Keratinocyte (primary cell): ENCODE measurements around the gene SLC9A8. TPM values are rescaled to one million over a fixed set of nuclear protein-coding genes. Genes with fewer than 3 reads are reported as not detected.

Experiments
- DNase-seq: peaks from one replicate; pipeline ENCODE4 v3.0.0-alpha.2; 2011; ENCODE audit warnings: low read depth, missing footprints, low spot score
- FAIRE-seq: peaks from 2 replicates; lab custom pipeline; 2011; peaks lifted over from hg19 to GRCh38; lab: Jason Lieb, UNC
- H2AFZ ChIP-seq: 2 replicates; pipeline ENCODE4 v1.6.0; 2012; ENCODE audit warnings: low read length, control low read depth, inconsistent platforms; ENCODE audit not compliant: control insufficient read depth
- H3K27ac ChIP-seq: 2 replicates; pipeline ENCODE4 v1.5.1; 2011; ENCODE audit warnings: low read length; ENCODE audit not compliant: control insufficient read depth, insufficient read depth
- H3K27me3 ChIP-seq: 3 replicates; pipeline ENCODE4 v1.6.0; 2011; ENCODE audit warnings: low read length; ENCODE audit not compliant: control insufficient read depth, insufficient read depth; ENCODE audit errors: extremely low read depth
- H3K36me3 ChIP-seq, 2 experiments: 2 replicates in 1 of 2; 3 replicates in 1 of 2; pipeline ENCODE4 v1.5.1; 2011; ENCODE audit warnings: low read length in 2 of 2, mild to moderate bottlenecking in 1 of 2; ENCODE audit not compliant: control insufficient read depth in 2 of 2, insufficient read depth in 2 of 2; ENCODE audit errors: extremely low read depth in 1 of 2
- H3K4me1 ChIP-seq: 3 replicates; pipeline ENCODE4 v1.5.1; 2011; ENCODE audit warnings: low read length; ENCODE audit not compliant: control insufficient read depth, insufficient read depth; ENCODE audit errors: extremely low read depth
- H3K4me2 ChIP-seq: 3 replicates; pipeline ENCODE4 v1.6.0; 2011; ENCODE audit warnings: low read depth, low read length; ENCODE audit not compliant: control insufficient read depth, insufficient read depth; ENCODE audit errors: extremely low read depth
- H3K4me3 ChIP-seq, 3 experiments: fragments of 200-600 bp in 1 of 3; sonication (generic) in 1 of 3; 2 replicates in 2 of 3; 3 replicates in 1 of 3; pipeline ENCODE4 v1.5.1; 2011 to 2016; ENCODE audit warnings: low read length in 3 of 3, mild to moderate bottlenecking in 3 of 3, control low read depth in 2 of 3, inconsistent platforms in 1 of 3, low read depth in 1 of 3, mixed read lengths in 1 of 3, mixed run types in 1 of 3, moderate library complexity in 1 of 3; ENCODE audit not compliant: control insufficient read depth in 2 of 3, insufficient read depth in 2 of 3; ENCODE audit errors: extremely low read depth in 1 of 3
- H3K79me2 ChIP-seq: 2 replicates; pipeline ENCODE4 v1.6.0; 2012; ENCODE audit warnings: low read length; ENCODE audit not compliant: control insufficient read depth, insufficient read depth
- H3K9ac ChIP-seq: 3 replicates; pipeline ENCODE4 v1.6.0; 2011; ENCODE audit warnings: low read length; ENCODE audit not compliant: control insufficient read depth, insufficient read depth; ENCODE audit errors: extremely low read depth
- H3K9me1 ChIP-seq: 3 replicates; pipeline ENCODE4 v1.6.0; 2011; ENCODE audit warnings: low read length; ENCODE audit not compliant: control insufficient read depth, insufficient read depth; ENCODE audit errors: extremely low read depth
- H3K9me3 ChIP-seq: 2 replicates; pipeline ENCODE4 v1.5.1; 2012; ENCODE audit warnings: low read depth, low read length; ENCODE audit not compliant: control insufficient read depth
- H4K20me1 ChIP-seq: 3 replicates; pipeline ENCODE4 v1.6.0; 2011; ENCODE audit warnings: low read length; ENCODE audit not compliant: control insufficient read depth, insufficient read depth; ENCODE audit errors: extremely low read depth
- EZH2 ChIP-seq: IDR thresholded peaks from one replicate; pipeline ENCODE4 v1.6.1; 2012; ENCODE audit warnings: inconsistent platforms, mild to moderate bottlenecking, low read length, moderate library complexity
- dilution Hi-C: fragments of 300-500 bp; cut with MboI; formaldehyde crosslinking; loops from one replicate; pipeline ENCODE4 v1.7.0; 2020; ENCODE audit warnings: low sequenced_read_pairs; ENCODE audit not compliant: extremely low pct_ligation_motif_present
- polyA plus RNA-seq, 5 experiments: library from polyadenylated mRNA; depleted of rRNA in 3 of 5; stranded (reverse) in 3 of 5; stranded (forward) in 1 of 5; unstranded in 1 of 5; fragments of >200 nt; gene quantifications; 1 replicate in 1 of 5; 2 replicates in 3 of 5; 3 replicates in 1 of 5; pipeline versions ENCODE4 v1.2.1 to v1.2.3, GENCODE V29; 2011 to 2012; ENCODE audit warnings: missing spikeins in 2 of 5, low read depth in 1 of 5, low replicate concordance in 1 of 5
- TF ChIP-seq, protein P1 (sequence below), 3 experiments: IDR thresholded peaks in 1 of 3; conservative IDR thresholded peaks in 1 of 3; optimal IDR thresholded peaks in 1 of 3; 2 replicates in 2 of 3; 3 replicates in 1 of 3; pipeline versions ENCODE3 to v1.5.1; 2011; ENCODE audit warnings: low read length in 3 of 3, mild to moderate bottlenecking in 3 of 3, moderate library complexity in 2 of 3, control low read depth in 1 of 3, inconsistent platforms in 1 of 3; ENCODE audit not compliant: insufficient read depth in 2 of 3; ENCODE audit errors: extremely low read depth in 1 of 3

The SLC9A8 gene
- polyA plus RNA-seq, 1 donor (not counting 4 experiments of a cell fraction or from before 2014, with no cell fraction given): 1.9 TPM

DNA sequence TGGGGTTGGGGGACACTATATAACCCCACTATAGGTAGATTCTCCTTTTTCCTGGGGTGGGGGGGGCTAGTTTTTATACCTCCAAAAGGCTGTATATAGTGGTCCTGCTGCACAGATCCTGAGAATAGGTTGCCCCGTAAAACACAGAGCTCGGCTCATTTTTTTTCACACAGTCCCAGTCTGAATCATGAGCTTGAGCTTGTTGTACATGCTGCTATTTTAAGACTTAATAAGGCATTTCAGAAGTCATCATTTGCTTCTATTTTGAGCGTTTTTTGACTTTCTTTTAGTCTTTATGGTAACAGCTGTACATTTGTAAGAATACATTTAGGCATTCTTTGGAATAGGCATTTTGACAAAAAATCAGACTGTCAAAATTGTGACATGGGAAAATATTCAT is 30.5 kb downstream of the SLC9A8 start:
- Histone ChIP-seq H3K9ac (no peak overlapping the region), H3K27me3 (no peaks in the 10 kb centered on the region), H2AFZ (no peak overlapping the region), H3K4me3 (no peak overlapping the region), H3K27ac (no peak overlapping the region), H3K36me3 (no peaks in the 10 kb centered on the region), H3K9me3 (no peaks in the 10 kb centered on the region), H3K9me1 (no peaks in the 10 kb centered on the region), H3K79me2 (no peaks in the 10 kb centered on the region), H3K4me2 (no peak overlapping the region), H3K4me1 (no peaks in the 10 kb centered on the region), H4K20me1 (no peaks in the 10 kb centered on the region)
- FAIRE-seq (no peak), DNase-seq (no peak)
- TF ChIP-seq EZH2: no peak
- TF ChIP-seq, protein P1, sequence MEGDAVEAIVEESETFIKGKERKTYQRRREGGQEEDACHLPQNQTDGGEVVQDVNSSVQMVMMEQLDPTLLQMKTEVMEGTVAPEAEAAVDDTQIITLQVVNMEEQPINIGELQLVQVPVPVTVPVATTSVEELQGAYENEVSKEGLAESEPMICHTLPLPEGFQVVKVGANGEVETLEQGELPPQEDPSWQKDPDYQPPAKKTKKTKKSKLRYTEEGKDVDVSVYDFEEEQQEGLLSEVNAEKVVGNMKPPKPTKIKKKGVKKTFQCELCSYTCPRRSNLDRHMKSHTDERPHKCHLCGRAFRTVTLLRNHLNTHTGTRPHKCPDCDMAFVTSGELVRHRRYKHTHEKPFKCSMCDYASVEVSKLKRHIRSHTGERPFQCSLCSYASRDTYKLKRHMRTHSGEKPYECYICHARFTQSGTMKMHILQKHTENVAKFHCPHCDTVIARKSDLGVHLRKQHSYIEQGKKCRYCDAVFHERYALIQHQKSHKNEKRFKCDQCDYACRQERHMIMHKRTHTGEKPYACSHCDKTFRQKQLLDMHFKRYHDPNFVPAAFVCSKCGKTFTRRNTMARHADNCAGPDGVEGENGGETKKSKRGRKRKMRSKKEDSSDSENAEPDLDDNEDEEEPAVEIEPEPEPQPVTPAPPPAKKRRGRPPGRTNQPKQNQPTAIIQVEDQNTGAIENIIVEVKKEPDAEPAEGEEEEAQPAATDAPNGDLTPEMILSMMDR (optimal IDR thresholded peaks at IDR 0.05 in 1 of 3, IDR thresholded peaks at IDR 0.05 in 1 of 3, conservative IDR thresholded peaks at IDR 0.05 in 1 of 3; ENCODE audit: extremely low read depth in 1 of 3, insufficient read depth in 2 of 3, low read length in 3 of 3): no peak
- dilution Hi-C loops: no loop called here

DNA sequence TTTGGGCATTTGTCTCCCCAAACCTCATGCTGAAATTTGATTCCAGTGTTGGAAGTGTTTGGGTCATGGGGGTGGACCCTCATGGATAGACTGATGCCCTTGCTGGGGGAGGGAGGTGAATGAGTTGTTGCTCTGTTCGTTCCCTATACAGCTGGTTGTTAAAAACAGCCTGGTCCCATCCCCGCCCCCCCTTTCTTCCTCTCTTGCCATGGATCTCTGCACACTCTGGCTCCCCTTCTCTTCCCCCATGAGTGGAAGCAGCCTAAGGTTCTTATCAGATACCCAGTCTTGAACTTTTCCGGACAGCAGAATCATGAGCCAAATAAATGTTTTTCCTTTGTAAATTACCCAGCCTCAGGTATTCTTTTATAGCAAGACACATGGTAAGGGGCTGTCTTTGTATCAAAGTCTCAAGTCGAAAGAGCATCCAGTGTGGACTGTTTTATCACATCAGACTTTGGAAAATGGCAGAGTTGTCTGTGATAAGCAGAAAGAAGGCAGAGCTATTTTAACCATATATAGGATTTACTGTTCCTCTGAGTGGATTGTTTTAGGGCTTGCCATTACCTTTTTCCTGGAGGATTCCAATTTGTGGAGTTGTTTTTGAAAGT is 31.2 kb downstream of the SLC9A8 start:
- H3K4me1 ChIP-seq: no peaks in the 10 kb centered on the region
- dilution Hi-C loops: no loop called here
- no peak overlapping the region for H3K9ac ChIP-seq
- H2AFZ ChIP-seq: no peak overlapping the region
- H3K27me3 ChIP-seq: no peaks in the 10 kb centered on the region
- H3K36me3 ChIP-seq: peaks cover 0 to 3% of the 10 kb centered on the region in 2 experiments
- no peak overlapping the region for H3K27ac ChIP-seq
- TF ChIP-seq, protein P1 (optimal IDR thresholded peaks at IDR 0.05 in 1 of 3, IDR thresholded peaks at IDR 0.05 in 1 of 3, conservative IDR thresholded peaks at IDR 0.05 in 1 of 3; ENCODE audit: extremely low read depth in 1 of 3, insufficient read depth in 2 of 3, low read length in 3 of 3): no peak
- no peak for TF ChIP-seq EZH2
- no peaks in the 10 kb centered on the region for H4K20me1 ChIP-seq
- H3K4me2 ChIP-seq: no peak overlapping the region
- H3K9me3 ChIP-seq: no peaks in the 10 kb centered on the region
- no peaks in the 10 kb centered on the region for H3K79me2 ChIP-seq
- FAIRE-seq (no peak), DNase-seq (no peak)
- no peak overlapping the region for H3K4me3 ChIP-seq
- no peaks in the 10 kb centered on the region for H3K9me1 ChIP-seq
